NOMO-1 treated with dmso at 0.1 percent for 144 hours (cell line): ENCODE measurements around the gene CTDNEP1.

Source experiments
- DNase-seq: peaks from one replicate; lab custom pipeline; 2025; ENCODE audit not compliant: unreplicated experiment; lab: John Stamatoyannopoulos, UW

The CTDNEP1 gene

DNA sequence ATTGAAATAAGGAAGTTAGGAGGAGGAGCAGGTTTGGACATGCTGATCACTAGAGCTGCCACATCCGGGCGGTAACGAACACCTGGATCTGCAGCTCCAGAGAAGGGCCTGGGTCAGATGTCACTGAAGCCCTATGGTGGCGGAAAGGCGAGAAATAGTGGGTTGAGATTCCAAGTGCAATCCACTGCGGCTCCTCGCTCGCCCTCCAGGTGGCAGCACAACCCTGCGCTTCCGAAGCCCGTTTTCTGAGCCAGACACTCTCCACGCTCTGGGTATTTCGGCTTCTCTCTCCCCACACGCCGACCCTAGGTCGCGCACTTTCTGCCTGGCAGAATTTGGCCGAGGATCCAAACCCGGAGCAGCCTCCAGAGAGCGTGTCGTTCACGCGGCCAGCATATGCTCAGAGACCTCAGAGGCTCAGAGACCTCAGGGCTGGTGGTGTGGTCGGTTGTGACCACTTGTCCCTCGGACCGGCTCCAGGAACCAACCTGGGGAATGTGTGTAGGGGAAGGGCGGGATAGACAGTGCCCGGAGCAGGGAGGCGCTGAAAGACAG lies 29.1 kb upstream of the CTDNEP1 start:
- DNase-seq, result peak; percentile 86

DNA sequence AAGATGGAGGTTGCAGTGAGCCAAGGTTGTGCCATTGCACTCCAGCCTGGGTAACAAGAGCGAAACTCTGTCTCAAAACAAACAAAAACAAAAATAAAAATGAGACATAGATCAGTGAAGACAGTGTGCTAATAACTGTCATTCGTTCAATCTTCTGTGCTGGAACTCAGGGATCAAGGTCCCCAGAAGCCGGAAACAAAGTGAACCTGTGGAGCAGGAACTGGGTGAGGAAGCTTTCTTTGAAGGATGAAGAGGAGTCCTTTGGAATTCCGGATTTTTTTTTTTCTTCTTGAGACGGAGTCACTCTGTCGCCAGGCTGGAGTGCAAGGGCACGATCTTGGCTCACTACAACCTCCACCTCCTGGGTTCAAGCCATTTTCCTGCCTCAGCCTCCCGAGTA lies 27.9 kb upstream of the CTDNEP1 start:
- DNase-seq, result no peak

DNA sequence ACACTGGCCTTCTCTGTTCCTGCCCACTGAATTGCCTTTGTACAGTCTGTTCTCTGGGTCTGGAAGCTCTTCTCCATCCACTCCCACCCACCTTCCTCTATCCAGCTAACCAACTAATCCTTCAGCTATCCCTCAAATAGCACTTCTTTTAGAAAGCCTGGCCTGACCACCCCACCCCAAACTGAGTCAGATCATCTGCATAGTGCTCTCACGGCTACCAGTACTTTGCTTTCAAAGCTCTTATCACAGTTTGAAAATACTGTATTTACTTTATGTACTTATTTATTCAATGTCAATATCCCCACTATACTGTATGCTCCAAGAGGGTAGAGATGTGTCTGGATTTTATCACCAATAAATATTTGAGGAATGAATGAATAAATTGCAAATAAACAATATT lies 15.2 kb upstream of the CTDNEP1 start:
- DNase-seq, result no peak

DNA sequence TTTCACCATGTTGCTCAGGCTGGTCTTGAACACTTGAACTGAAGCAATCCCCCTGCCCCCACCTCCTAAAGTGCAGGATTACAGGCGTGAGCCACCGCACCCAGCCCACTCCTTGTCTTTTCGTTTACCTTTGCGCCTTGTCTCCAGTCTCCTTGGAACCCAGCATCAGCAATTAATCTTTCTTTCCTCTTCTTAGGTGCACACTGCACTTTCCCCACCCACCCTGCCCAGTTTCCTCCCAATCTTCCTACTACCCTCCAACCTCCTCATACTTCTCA lies 12.2 kb upstream of the CTDNEP1 start:
- DNase-seq, result no peak

DNA sequence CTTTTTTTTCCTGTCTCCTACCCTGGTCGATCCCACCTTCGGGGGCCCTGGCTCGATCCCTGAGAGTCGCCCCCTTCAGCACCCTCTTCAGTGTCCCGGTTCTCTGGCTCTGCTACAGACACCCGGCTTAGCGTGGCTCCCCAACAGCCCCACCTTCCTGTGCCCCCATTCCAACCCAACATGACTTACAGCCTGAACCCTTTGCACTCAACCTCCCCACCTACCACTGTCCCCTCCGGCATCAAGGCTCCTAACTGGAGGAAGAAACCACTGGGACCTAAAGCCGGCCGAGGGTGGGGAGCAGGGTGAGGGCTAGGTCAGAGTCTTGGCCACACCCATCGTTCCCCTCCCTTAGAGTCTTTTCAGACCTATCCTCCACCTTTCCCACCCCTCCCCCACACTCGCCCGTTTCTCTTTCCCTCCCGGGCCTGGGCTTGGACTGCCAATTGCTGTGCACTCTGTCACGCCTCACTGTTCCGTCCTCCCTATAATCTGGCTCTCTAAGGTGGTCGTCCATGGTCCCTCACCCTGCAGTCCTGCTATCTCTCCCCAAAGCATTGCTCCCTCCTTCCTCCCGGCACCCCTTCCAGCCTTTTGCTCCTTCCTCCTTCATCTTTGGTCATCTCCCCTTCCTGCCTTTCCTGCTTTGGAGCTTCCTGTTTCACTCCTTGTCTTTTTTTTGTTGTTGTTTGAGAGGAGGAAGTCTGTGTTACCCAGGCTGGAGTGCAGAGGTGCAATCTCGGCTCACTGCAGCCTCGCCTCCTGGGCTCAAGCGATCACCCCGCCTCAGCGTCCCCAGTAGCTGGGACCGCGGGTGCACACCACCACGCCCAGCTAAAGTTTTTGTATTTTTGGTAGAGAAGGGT lies 11.6 kb upstream of the CTDNEP1 start:
- no peak for DNase-seq

DNA sequence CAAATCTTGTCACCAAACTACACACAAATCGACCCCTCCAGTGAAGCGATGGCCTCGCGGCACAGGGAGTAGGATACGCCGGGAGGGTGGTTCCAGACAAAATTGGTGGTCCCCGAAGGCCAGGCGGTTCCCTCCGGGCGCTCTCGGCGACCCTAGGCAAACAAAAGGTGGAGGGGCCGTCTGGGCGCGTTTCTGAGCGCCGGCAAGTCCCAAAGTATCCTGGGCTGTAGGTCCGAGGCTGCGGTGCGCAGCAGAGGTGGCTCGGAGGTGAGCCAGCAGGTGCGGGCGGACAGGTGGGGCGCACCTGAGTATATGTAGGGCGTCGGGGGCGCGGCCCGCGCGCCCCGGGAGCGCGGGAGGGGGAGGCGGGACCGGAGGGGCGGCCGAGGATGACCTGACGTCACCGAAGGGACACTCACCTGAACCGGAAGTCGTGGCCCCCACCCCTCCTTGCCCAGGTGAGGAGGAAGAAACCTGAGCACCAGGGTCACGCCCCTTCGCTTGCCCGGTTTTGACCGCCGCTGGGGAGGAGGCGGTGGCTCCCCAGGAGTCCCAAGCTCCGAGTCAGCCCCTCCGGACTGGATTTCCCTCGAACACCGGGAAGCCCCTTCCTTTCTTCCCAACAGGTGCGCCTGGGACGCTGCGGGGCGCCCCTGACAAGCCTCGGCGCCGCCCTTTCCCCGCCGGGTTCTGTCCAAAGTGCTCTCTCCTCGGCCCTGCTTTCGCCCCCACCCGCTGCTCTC lies 10.8 kb upstream of the CTDNEP1 start, which contains the start of gene CLDN7:
TSS of gene CLDN7 (minus strand) at position 287 of the 743 bp plus-strand sequence. CDS start 435 bp downstream, outside the sequence.
- no peak for DNase-seq

DNA sequence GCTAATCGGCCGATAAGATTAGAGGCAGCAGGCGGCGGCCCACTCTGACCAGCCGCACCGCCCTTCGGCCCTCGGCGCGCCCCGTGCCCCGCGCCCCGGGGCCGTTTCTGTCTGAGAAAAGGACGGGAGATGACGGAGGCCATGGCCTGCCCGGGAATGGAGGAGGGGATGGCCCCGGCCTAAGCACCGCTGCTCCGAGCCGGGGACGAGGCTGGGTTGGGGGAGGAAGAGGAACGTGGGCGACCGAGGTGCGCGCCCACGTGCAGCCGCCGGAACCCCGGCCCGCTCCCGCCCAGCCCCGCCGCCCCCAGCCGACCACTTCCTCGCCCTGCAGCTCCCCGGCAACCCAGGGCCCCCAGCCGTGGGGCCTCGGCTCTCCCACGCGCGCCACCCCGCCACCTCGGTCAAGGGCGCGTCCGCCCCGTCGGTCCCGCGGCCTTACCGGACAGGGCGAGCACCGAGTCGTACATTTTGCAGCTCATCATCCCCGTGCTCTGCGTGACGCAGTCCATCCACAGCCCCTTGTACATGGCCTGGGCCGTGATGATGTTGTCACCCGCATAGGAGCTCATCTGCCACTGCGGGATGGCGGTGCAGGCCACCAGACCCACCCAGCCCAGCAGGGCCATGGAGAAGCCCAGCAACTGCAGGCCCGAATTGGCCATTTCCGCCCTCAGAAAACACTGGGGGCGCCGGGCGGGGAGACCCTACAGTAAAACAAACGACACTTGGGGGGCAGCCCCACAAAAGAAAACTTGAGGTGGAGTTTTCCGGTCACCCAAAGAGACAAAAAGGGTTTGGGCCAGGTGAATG lies 10.1 kb upstream of the CTDNEP1 start:
- DNase-seq, result no peak

DNA sequence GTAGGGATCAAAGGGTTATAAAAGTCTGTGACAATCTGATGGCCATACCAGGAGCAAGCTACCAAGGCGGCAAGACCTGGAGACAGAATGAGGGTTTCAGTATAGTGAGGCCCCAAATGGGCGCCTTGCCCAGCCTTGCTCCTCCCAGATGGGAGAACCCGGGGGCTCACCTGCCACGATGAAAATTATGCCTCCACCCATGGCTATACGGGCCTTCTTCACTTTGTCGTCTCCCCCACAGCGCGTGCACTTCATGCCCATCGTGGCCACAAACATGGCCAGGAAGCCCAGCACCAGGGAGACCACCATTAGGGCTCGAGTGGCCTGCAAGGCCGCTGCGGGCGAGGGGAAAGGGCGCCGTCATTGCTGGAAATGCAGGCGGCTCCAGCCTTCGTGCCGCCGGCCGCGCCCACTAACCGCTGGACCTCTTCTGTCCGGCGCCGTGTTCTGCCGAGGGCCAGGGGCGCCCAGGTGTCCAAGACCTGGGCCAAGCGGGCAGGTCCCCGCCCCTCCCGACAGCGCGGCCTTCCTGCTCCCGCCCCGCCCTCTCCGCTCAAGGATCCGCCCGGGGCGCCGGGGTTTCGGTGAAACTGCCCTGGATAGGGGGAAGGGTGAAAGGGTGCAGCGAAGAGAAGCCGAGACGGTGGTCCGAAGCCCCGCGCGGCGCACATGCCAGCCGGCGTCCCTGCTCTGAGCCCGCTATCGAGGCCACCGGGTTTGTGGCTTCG lies 9.3 kb upstream of the CTDNEP1 start:
- no peak for DNase-seq

DNA sequence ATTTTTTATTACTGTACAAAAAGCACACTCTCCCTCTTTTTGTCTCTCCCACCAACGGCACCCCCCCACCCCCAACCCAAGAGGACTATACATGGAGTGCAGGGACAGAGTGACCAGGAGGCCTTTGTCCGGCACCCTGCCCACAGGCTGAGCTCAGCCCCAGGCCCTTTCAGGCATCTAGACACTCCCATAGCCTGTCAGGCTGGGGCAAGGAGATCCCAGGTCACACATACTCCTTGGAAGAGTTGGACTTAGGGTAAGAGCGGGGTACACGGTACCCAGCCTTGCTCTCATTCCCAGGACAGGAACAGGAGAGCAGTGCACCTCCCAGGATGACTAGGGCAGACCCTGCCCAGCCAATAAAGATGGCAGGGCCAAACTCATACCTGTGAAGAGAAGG lies 8.6 kb upstream of the CTDNEP1 start:
- no peak for DNase-seq

DNA sequence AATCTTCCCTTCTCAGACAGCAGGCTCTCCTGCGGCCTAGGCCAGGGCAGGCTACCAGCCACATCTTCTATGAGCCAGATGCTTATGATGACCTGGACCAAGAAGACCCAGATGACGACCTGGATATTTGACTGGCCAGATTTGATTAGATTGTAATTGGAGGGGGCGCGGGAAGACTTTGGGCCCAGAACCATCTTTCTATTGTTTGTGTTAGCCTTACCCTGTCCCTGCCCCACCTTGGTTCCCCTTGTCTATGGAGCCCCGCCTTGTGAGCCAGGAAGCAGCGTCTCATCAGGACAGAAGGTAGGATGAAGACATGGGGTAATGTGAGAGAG lies 8.0 kb upstream of the CTDNEP1 start:
- no peak for DNase-seq

DNA sequence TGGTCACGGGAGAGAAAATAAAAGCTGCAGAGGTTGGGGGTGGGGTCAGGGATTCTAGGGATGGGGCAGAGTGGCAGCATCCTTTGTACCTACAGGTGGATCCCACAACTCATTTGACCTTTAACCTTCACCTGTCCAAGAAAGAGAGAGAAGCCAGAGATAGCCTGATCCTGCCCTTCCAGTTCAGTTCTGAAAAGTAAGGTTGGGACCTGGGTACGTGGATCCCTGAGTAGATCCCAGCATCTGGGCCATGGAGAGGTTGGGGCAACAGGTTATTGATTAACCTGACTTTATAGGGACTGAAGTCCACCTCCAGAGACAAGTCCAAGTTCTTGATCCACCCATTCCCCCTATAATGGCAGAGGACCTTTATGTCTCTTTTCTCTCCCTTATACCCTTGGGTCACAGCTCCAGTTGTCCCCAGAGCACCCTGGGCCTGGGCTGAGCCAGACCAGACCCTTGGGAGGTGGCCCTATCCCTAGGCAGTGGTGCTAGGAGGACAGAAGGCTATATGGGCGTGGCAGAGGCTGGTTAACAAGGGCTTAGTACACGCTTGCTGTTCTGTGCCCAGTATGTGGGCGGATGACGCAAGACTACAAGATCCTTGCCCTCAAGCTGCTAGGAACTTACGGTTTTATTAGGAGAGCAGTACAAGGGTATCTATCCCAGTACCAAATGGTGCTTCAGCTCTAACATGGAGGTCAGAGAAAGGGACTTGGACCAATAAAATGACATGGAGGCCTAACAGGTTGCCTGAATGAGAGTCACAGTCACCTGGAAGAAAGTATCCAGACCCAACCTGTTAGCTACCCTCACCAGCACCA lies 7.4 kb upstream of the CTDNEP1 start:
- no peak for DNase-seq

DNA sequence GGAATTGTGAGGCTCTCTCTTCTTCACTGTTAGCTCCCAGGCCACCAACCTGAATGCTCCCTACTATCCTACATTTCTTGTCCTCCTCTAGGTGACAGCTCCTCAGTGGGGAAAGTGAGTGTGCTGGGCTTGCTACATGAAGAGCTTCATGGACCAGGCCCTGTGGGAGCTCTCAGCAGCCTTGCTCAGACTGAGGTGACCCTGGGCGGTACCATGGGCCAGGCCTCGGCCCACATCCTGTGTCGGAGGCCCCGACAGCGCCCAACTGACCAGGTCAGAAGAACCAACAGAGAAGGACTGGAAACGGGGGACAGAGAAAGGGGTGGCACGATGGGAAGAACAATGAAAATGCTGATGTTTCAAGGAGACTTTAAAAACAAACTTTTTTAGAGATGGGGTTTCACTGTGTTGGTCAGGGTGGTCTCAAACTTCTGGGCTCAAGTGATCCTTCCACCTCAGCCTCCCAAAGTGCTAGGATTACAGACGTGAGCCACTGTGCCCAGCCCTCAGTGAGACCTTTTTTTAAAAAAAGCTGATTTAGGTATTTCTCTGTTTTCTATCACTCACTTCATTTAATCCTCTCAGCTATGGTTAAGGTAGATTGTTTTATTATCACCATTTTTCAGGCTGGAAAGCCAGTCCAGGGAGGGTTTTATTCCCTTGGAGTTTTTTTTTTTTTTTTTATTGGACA lies 5.4 kb upstream of the CTDNEP1 start:
- DNase-seq, result no peak

DNA sequence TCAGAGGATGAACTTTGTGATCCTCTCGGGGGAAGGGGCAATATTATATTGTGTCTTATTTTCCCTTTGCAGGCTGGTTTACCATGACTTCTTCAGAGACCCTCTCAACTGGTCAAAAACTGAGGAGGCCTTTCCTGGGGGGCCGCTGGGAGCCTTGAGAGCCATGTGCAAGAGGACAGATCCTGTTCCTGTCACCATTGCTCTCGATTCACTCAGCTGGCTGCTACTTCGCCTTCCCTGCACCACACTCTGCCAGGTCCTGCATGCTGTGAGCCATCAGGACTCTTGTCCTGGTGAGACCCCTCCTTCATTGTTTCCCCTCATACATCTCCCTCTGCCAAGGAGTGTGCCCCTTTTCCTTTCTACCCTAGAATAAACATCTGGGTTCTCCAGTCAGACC lies 3.0 kb upstream of the CTDNEP1 start:
- DNase-seq, result no peak

DNA sequence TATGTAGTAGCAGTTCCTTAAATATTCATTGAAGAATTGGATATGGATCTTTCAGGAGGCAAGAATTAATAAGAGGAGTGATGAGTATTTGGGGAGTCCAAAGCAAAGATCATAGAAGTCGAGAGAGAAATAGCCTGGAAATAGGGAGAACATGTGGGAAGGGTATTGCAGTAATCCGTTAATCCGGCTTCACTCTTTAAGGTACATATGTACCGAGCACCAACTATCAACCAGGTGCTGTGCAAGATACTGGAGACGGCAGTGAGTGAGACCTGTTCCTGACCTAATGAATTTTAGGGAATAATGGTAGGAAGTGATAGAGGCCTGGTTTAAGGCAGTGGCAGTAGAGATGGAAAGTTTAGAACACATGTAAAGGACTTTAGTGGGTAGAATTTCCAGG lies 1.5 kb upstream of the CTDNEP1 start:
- DNase-seq, result no peak

DNA sequence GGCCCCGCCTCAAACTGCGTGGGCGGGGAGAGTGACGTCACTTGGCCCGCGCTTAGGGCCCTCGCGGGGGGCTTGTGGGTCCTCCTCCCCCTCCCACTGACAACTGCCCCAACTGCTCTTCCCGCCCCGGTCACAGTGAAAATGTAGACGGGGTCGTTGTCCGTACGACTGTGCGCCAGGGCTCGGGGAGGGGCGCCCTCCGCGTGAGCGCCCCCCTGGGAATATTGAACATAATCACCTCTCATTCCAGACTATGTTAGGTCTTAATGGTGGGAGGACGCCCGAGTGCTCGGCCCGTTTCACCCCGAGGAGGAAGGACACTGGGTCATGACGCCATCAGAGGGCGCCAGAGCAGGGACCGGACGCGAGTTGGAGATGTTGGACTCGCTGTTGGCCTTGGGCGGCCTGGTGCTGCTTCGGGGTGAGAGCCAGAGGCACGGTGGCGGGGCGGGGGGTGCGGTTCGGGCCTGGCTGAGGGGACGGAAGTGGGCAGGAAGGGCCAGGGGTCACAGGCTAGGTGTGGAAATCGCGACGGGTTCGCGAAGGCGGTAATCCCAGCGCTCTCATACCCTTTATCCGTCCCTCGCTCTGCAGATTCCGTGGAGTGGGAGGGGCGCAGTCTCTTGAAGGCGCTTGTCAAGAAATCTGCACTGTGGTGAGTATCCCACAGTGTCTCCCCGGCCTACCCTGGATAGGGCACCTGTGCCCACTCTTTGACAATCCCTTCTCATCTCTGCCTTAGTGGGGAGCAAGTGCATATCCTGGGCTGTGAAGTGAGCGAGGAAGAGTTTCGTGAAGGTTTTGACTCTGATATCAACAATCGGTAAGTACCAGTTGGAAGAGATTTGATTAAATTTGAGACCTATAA lies 876 bp upstream of the CTDNEP1 start, which contains the start of gene ELP5:
TSS of gene ELP5 (plus strand) at position 40 of the 868 bp plus-strand sequence. CDS start at position 376, 336 bp downstream.
- peak; percentile 91 for DNase-seq

DNA sequence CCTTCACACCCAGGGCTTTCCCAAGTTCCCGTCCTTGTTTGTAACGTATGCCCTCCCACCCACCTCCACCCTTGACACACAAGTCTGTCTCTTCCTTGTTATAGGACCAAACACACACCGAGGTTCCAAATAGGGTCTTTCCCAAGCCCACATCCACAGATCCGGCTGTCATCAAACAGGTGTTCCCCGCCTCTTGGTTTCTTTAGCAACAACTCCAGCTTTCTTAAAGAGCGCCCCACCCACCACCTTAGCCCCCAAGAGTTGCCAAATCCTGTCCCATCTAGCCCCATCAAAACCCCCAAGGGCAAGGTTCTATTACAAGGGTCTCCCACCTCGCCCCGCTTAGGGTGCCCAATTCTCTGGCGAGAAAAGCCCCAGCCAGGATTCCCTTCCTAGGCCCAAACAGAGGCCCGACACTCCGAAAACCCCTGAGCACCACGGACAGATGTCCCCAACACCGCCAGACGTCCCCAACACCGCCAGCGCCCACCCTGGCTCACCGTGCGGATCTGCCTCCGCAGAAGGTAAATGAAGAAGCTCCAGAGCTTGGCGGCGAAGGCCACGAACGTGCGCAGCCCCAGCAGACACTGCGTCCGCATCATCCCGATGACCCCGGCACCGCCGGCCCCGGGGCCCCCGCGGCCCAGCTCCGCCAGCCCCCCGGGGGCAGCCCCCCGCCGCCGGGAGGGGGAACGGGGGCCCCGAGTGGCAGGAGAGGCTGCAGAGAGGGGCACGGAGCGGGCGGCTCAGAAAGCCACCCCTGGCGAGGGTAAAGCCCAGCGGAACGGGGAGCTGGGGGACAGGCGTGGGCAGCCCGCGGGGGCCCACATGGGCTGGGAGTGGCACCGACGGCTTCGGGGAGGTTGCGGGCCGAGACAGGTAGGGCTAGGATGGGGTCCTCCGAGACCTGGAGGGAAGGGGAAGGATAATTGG lies 573 bp downstream of the CTDNEP1 start:
- DNase-seq, result no peak

DNA sequence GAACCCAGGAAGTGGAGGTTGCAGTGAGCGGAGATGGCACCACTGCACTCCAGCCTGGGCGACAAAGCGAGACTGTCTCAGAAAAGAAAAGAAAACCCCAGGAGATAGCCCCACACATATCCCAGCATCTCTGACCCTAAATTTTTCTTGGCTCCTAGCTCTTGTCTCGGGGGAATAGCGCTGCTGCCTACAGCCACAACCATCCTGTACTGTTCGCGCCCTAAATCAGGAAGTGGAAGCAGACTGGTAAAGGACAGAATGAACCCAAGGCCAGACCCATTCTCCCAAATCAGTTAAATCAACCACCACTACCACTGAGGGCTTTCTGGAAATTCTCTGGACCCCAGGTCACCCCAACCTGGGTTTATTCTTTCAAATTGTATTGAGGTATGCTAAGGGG lies 1.7 kb downstream of the CTDNEP1 start:
- DNase-seq, result peak; percentile 33
